Daoy (cell line): ENCODE results near the gene PPP1R1C. TPM values are rescaled to one million over a fixed set of nuclear protein-coding genes. Genes with fewer than 3 reads are reported as not detected.

Source experiments
- DNase-seq: peaks from one replicate; pipeline ENCODE4 v3.0.0-alpha.2; 2015; ENCODE audit warnings: low read depth
- total RNA-seq: library from RNA; depleted of rRNA; stranded (reverse); fragments of >200 nt; shearing (Covaris generic); gene quantifications from 2 replicates; pipeline ENCODE4 v1.2.3, GENCODE V29; 2014

The PPP1R1C gene
- total RNA-seq, 1 experiment from 2014 or later = 1.7 TPM

DNA sequence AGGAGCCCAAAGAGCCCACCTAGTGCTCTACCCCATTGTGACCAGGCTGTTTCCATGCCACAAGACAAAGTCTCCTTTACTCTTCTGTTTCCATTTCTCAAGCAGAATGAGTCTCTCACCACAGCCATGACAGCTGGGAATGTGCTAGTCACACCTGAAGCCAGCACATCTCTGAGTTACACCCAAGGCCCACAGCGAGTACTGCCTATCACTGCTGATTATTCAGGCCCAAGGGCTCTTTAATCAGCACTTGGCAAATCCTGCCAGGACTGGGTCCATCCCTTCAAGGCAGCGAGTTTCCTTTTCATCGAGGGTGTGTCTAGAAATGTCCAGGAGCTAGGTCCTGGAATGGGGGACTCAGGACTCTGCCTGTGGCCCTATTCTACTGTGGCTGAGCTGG, 14.6 kb upstream of the PPP1R1C start:
- DNase-seq = no peak

- DNase-seq = no peak
Measured at GRCh38 chr2:181972431-181973170, 13.1 kb upstream of the PPP1R1C start.

GRCh38 chr2:181973171-181973783, 12.4 kb upstream of the PPP1R1C start:
- DNase-seq = no peak

GRCh38 chr2:181977661-181978350, 7.8 kb upstream of the PPP1R1C start:
- peak; percentile 68 for DNase-seq

GRCh38 chr2:181978351-181979150, 7.1 kb upstream of the PPP1R1C start:
- DNase-seq = peak; percentile 11

GRCh38 chr2:181984060-181984459, 1.6 kb upstream of the PPP1R1C start:
- DNase-seq = no peak

DNA sequence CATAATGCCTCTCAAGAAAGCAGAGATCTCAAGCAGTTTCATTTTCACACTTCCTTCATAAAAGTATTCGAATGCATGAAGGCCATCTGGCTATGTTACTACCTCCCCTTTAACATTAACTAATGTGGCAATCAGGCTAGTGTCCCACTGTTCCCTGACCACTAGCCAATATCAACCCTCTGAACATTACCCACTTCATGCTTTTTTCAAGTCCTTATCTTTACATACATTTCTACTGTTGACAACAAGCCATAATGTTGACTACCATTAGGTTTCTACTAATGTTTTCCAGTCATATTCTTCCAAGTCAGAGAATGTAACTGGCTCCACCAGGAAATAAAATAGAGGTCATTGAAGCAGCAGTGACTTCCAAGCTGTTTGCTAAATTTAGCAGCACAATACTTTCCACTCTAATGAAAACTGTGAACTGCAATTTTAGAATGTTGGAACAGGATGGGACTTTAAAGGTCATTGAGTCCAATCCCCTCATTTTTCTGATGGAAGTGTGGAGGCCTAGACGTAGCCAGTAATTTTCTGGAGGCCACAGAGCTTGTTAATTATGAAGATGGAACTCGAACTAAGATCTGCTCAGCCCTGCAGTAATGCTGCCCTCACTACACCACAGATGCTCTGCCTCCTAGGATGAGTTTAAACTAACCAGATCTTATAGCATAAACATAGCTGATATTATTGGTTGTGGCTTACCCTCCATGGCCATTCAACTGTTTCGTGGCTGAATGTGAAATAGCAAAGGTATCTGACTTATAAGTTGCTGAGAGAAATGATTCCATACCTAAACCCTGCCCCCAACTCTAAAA, 630 bp upstream of the PPP1R1C start:
- no peak for DNase-seq

DNA sequence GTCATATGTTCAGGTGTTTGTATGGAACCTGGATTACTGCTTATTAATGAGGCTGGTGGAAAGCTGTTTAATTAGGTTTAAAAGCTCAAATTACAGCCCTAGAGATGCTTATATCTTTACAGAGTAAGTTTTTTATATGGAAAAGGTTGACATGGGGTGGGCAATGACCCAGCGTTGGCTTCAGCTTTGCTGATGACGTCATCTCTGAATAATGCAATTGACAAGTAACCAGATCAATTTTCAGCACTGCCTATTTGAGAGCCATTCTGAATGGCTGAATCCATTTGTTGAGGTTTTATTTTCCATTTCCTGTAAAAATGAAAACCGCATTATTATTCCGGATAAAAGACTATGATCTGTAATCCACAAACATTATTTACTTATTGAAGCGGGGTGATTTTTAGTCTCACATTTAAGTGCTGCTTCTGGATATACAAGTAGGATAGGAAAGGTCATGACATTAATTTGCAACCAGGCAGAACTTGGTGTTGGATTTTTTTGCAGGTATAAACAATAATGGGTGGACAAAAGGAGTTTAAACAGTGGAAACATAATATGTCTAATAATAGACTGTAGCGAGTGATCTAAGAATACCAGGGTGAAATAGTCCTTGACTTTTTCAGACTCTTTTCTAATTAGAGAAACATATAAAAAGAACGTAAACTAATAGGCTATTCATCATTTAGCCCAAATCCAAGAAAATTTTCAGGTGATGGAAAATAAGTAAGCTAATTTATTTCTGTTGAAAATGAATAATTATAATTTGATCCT, 2.7 kb downstream of the PPP1R1C start:
- DNase-seq = peak; percentile 4

- DNase-seq = no peak
Measured at GRCh38 chr2:181989099-181989498, 3.4 kb downstream of the PPP1R1C start.

DNA sequence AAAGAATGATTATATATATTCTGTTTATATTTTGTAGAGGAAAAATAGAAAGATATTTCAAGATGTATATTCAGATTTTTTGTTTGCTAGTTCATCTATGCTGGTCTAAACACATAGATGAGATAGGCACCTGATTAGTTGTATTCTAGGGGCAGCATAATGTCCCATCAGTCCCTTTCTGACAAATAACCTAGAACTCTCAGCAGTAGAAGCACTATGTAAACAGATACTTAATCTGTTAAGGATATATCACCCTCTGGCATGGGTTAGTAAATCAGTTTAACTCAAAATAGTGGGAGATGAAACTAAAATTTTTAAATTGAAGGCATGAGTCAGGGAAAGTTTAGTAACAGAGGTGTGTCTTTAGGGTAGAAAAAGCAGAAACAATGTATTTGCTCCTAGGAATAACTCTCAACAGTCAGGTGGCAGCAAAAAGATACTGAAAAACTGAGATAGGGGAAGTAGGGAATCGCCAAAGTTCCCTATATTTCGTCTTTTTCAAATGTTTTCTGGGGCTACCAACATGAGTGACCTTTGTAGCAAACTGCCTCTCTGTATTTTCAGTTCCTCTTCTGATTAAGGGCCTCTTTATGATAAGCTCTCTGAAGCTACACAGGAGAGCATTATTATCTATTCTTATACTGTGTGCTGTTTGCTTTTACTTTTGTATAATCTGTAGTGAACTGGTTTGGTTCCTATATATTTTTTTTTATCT, 5.7 kb downstream of the PPP1R1C start:
- DNase-seq = no peak

GRCh38 chr2:181992776-181993175, 7.1 kb downstream of the PPP1R1C start:
- DNase-seq = no peak

- DNase-seq = no peak
Measured at GRCh38 chr2:181995289-181995688, 9.6 kb downstream of the PPP1R1C start.

- no peak for DNase-seq
Measured at GRCh38 chr2:181998041-181998835, 12.6 kb downstream of the PPP1R1C start.

GRCh38 chr2:181998891-181999654, 13.4 kb downstream of the PPP1R1C start:
- no peak for DNase-seq

GRCh38 chr2:181999911-182000310, 14.3 kb downstream of the PPP1R1C start:
- DNase-seq = no peak

- no peak for DNase-seq
Measured at GRCh38 chr2:182004945-182005520, 19.4 kb downstream of the PPP1R1C start.

DNA sequence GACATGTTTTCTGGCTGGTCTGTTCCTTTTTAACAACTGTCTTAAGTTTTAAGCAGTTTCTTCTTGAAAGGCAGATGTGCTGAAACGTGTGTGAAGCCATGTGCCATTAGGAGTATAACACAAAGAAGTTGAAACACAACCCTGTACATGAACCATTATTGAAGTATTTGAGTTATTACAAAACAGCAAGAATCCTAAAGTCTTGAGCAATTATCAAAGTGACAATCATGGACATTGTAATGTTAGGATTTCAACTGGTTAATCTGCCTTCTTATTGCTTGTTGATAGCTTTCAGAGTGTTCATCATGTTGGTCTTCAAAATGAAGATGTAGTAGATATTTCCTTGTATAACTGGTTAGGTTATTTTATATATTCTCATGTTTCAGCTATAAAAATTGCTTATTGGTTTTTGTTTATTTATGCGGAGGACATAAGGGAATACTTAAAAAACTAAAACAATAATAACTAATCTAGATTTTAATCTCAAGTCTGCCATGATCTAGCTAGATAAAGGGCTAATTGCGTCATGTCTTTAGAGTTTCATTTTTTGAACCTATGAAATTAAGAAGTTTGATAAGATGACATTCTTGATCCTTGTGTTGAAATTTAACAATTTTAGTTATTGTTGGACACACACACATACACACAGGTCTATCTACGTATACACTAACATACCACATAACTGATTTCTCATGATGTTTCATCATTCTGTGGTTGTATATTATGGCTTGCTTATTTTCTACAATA, 21.1 kb downstream of the PPP1R1C start:
- DNase-seq = no peak
